ENCODE measurements around the gene MXRA8.
"Not testable (repeated sequence)": the region's sequence is repeated elsewhere in the genome, so short reads cannot be mapped to it uniquely, and the experiment has no call there.

Gene MXRA8

GRCh38 chr1:1358433-1359271 lies at the start of gene MXRA8:
Gene MXRA8, minus strand, starts transcription at chr1:1358555. Its CDS starts 51 bp downstream, at chr1:1358504.
- FAIRE-seq = no peak

GRCh38 chr1:1407636-1408318 lies 49.4 kb upstream of the MXRA8 start:
- no peak for FAIRE-seq

- FAIRE-seq = no peak
Observed at GRCh38 chr1:1406821-1407635, 48.7 kb upstream of the MXRA8 start, which contains the start of gene MRPL20. Gene MRPL20, minus strand, starts transcription at chr1:1407293. Its CDS starts 76 bp downstream, at chr1:1407217.

- no peak for FAIRE-seq
Observed at GRCh38 chr1:1406101-1406820, 47.9 kb upstream of the MXRA8 start.

DNA sequence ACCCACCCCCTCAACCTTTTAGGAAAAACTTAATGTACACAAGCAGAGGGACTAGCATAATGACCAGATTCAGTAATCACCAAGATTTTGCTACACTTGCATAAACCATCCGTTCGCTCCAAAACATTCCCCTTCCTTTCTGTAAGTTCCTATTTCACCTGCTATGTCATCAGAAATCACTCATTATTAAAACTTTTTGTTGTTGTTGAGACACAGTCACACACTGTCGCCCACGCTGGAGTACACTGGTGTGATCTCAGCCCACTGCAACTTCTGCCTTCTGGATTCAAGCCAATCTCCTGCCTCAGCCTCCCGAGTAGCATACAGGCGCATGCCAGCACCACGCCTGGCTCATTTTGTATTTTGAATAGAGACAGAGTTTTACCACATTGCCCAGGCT lies 45.3 kb upstream of the MXRA8 start:
- no peak for FAIRE-seq

DNA sequence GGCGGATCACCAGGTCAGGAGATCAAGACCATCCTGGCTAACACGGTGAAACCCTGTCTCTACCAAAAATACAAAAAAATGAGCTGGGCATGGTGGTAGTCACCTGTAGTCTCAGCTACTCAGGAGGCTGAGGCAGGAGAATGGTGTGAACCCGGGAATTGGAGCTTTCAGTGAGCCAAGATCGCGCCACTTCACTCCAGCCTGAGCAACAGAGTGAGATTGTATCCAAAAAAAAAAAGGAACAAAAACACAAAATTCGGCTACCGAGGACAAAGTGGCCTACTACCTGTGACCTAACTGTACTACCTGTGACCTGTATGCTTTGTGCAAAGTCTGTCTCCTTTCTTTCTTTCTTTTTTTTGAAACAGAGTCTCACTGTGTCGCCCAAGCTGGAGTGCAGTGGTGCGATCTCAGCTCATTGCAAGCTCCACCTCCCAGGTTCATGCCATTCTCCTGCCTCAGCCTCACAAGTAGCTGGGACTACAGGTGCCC lies 44.6 kb upstream of the MXRA8 start:
- not testable (repeated sequence) for FAIRE-seq

- FAIRE-seq = no peak
Observed at GRCh38 chr1:1402072-1402900, 43.9 kb upstream of the MXRA8 start.

DNA sequence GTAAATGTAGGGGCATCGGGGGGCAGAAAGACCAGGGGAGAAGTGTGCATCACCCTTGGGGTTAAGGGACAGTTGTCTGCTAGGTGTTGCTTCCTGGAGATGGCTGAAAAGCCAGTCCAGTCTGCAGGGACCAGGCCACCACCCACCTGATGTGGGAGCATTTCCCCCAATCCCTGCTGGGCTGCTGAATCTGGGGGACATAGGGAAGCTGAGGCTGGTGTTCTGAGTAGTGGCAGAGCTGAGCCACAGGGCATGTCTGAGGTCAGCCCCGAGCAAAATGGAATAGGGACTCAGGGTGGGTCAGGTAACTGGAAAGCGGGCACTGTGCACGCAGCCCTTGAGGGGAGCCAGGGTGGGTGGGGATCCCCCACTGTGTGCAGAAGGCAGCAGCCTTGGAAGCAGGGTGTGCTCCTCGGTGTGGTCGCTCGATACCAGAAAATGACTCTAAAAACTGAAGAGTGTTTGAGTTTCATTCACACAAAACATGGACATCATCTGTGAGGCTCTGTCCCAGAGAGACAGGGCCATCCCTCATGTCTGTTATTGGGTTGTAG lies 43.2 kb upstream of the MXRA8 start:
- FAIRE-seq = no peak

GRCh38 chr1:1400576-1401456 lies 42.5 kb upstream of the MXRA8 start:
- no peak for FAIRE-seq

DNA sequence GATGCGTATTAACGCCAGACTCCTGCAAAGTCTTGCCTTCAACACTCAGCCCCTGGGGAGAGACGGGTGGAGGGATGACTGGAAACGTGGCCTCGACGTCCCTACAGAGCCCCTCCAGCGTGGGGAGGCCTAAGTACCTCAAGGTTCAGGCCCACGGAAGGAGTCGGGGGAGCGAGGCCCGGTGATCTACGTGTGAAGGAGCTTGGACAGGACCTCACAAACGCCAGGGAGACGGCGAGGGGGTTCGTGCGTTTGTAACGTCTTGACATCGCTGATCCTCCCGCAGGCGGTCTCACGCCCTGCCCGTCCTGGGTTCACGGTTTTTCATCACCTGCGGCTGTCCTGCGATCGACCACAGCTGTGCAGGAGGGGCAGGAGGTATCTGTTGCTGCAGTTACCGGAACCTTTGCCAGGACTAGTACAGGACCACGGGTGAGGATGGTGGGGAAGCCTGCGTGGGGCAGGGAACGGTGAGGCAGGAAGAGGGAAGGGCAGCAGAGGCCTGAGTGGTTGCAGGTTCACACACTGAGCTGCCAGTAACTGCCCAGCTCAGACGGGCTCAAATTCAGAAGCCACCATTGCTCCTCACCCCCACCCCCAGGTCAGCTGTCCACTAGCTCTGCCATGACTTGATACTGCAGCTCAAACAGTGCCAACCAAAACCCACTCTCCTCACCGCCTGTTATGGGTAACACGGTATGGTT lies 41.7 kb upstream of the MXRA8 start:
- no peak for FAIRE-seq

- no peak for FAIRE-seq
Observed at GRCh38 chr1:1399187-1399871, 41.0 kb upstream of the MXRA8 start, which contains the start of gene CCNL2. Gene CCNL2, minus strand, starts transcription at chr1:1399335. Its CDS starts 29 bp downstream, at chr1:1399306.

GRCh38 chr1:1398677-1399186 lies 40.4 kb upstream of the MXRA8 start:
- no peak for FAIRE-seq

DNA sequence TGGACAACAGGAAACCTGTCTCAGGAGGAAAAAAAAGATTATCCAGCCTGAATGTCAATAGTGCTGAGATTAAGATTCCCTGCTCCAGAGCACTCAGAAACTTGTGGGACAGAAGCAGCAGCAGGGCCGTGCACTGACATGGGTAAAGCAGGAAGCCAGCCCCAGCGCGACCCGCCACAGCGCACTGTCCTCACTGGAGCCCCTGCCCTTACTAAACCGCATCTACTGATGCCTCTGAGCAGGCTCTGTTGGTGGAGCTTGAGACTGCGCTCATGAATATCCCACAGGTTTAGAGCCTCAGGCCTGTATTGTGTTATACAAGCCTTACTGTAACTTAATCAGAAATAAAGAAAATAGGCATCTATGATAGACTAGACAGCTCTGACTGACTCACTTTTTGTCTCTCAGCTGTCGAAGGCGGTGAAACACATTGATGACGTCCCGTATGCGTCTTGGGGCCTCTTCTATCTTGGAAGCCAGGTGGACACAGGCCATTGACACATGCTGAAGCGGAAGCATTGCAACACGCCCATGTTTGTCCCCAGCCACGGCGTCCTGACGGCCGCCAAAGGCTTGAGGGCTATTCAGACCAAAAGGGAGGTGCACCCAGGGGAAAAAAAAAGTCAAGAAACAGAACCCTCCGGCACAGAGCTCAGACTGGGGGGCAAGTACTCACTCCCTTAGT lies 39.6 kb upstream of the MXRA8 start:
- FAIRE-seq = no peak

GRCh38 chr1:1395166-1395565 lies 36.8 kb upstream of the MXRA8 start:
- no peak for FAIRE-seq

DNA sequence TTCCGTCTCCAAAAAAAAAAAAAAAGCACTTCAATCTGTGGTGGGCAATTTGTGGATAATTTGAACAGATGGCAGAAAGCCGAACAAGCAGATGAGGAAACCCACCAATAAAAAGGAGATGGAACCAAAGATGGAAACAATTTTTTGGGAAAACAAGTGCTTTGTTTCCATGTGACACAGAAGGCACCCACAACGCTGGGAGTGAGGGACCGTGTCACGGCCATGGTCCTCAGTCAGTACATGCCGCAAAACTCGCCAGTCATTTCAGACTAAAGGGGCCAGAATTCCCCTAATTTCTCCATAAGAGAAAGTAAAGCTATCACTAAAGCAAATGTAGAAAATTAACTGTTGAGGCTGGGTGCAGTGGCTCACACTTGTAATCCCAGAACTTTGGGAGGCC lies 35.8 kb upstream of the MXRA8 start:
- no peak for FAIRE-seq

DNA sequence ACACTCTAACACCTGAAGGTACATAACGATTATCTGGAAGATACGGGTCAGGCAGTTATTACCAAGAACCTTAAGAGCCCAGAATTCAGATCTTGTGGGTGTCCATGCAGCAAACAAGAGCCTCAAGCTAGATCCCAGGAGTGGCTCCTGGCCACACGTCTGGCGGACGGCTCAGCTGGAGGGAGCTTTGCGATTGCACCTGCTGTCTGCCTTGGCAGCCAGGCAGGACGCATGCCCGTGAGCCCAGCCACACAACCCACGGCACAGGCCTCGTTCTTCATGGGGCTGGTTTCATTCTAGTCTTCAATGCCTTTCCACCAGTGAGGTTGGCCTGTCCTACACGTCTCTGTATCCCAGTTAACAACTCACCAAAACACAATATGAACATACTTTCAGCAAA lies 35.1 kb upstream of the MXRA8 start:
- FAIRE-seq = no peak

DNA sequence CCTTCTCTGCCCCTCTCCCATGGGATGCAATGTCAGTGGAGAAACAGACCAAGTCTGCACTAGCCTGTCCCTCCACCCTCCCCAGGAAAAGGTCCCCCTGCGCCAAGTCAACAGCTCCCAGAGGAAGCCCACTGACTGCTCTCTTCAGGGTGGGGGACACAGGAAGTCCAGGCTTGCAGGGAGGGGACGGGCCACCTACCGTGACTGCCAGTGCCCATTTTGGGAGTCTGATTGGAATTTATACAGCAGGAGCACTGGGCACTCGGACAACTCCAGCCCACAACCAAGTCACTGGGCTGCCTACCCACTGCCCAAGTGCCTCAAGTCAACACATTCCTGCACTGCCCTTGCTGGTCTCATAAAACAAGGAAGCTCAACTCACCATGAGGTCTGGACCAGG lies 34.7 kb upstream of the MXRA8 start:
- no peak for FAIRE-seq

- no peak for FAIRE-seq
Observed at GRCh38 chr1:1391225-1391624, 32.9 kb upstream of the MXRA8 start.
